ENCODE data around the gene ZNF276. TPM values are rescaled to one million over a fixed set of nuclear protein-coding genes. Genes with fewer than 3 reads are reported as not detected.

The ZNF276 gene
- total RNA-seq, 1 experiment from 2014 or later = 37.2 TPM

DNA sequence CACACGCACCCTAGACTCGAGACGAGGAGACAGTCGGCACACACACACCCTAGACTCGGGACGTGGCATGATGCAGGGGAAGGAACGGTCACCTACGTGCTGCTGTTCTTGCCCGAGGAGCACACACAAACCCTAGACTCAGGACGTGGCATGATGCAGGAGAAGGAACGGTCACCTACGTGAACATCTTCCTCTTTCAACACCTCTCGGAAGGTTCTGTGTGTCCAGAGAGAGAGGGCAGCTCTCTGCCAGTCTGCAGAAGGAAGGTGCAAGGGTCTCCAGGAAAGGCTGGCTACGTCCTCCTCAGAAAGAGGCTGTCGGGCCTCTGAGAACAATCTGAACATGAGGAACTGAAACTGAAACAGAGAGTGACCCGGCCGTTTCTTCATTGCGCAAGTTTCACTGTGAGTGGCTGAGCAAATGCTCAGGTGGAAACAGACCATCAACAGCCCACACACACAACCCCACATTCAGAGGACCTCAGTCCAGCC lies 43.4 kb downstream of the ZNF276 start:
- H3K27ac ChIP-seq (ENCODE audit: low read depth, low read length, poor library complexity, severe bottlenecking) = no peak overlapping the region
- DNase-seq (ENCODE audit: low spot score) = no peak
- TF ChIP-seq, protein P1, sequence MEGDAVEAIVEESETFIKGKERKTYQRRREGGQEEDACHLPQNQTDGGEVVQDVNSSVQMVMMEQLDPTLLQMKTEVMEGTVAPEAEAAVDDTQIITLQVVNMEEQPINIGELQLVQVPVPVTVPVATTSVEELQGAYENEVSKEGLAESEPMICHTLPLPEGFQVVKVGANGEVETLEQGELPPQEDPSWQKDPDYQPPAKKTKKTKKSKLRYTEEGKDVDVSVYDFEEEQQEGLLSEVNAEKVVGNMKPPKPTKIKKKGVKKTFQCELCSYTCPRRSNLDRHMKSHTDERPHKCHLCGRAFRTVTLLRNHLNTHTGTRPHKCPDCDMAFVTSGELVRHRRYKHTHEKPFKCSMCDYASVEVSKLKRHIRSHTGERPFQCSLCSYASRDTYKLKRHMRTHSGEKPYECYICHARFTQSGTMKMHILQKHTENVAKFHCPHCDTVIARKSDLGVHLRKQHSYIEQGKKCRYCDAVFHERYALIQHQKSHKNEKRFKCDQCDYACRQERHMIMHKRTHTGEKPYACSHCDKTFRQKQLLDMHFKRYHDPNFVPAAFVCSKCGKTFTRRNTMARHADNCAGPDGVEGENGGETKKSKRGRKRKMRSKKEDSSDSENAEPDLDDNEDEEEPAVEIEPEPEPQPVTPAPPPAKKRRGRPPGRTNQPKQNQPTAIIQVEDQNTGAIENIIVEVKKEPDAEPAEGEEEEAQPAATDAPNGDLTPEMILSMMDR (conservative IDR thresholded peaks at IDR 0.05; ENCODE audit: low read depth, low read length) = no peak
- no peak for TF ChIP-seq EZH2 (IDR thresholded peaks at IDR 0.05; ENCODE audit: borderline replicate concordance, low read depth, low read length, poor library complexity, severe bottlenecking)
- no peaks in the 10 kb centered on the region for H3K9me3 ChIP-seq (ENCODE audit: low read depth, low read length, poor library complexity, severe bottlenecking)
- intact Hi-C loops (cut with micrococcal nuclease; ENCODE audit: unreplicated experiment) = no loop called here
- POLR2A ChIA-PET (ENCODE audit: low non-redundant PET) = no interaction called here
- BruUV-seq (replicated peaks) = no TSS peak
- H3K36me3 ChIP-seq (ENCODE audit: insufficient read depth, low read length, poor library complexity, severe bottlenecking) = peaks cover 81% of the 10 kb centered on the region
- CTCF ChIA-PET = no interaction called here
- no peak overlapping the region for H3K4me3 ChIP-seq (ENCODE audit: low read depth, low read length, poor library complexity, severe bottlenecking)
- H3K27me3 ChIP-seq (replicated peaks; ENCODE audit: insufficient read depth, low read depth, low read length, poor library complexity) = no peaks in the 10 kb centered on the region
- H3K4me1 ChIP-seq (ENCODE audit: insufficient read depth, low read length, poor library complexity, severe bottlenecking) = no peaks in the 10 kb centered on the region

DNA sequence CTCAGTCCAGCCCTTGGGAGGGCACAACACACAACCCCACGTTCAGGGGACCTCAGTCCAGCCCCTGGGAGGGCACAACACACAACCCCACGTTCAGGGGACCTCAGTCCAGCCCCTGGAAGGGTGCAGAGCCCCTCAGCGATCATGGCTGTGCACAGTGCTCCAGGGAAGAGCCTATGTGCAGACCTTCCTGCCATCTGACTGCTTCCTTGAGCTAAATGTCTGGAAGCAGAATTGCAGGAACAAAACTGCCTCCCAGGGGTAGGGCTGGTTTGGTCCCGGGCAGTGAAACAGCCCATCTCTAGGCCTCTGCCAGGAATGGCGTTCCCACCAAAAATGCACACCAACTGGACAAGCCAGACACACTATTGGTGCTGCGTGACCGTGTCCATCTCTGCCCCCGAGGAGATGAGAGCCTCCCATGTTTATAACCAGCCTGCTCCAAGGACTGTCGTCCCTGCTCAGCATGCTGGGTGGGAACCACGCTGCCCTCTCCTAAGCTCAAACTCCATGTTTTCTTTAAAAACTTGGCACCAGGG lies 44.0 kb downstream of the ZNF276 start:
- CTCF ChIA-PET = no interaction called here
- no peaks in the 10 kb centered on the region for H3K4me1 ChIP-seq (ENCODE audit: insufficient read depth, low read length, poor library complexity, severe bottlenecking)
- DNase-seq (ENCODE audit: low spot score) = no peak
- H3K9me3 ChIP-seq (ENCODE audit: low read depth, low read length, poor library complexity, severe bottlenecking) = no peaks in the 10 kb centered on the region
- POLR2A ChIA-PET (ENCODE audit: low non-redundant PET) = no interaction called here
- H3K27ac ChIP-seq (ENCODE audit: low read depth, low read length, poor library complexity, severe bottlenecking) = no peak overlapping the region
- TF ChIP-seq, protein P1 (conservative IDR thresholded peaks at IDR 0.05; ENCODE audit: low read depth, low read length) = no peak
- no peak for TF ChIP-seq EZH2 (IDR thresholded peaks at IDR 0.05; ENCODE audit: borderline replicate concordance, low read depth, low read length, poor library complexity, severe bottlenecking)
- BruUV-seq (replicated peaks) = no TSS peak
- H3K27me3 ChIP-seq (replicated peaks; ENCODE audit: insufficient read depth, low read depth, low read length, poor library complexity) = no peaks in the 10 kb centered on the region
- no peak overlapping the region for H3K4me3 ChIP-seq (ENCODE audit: low read depth, low read length, poor library complexity, severe bottlenecking)
- H3K36me3 ChIP-seq (ENCODE audit: insufficient read depth, low read length, poor library complexity, severe bottlenecking) = peaks cover 81% of the 10 kb centered on the region
- intact Hi-C loops (cut with micrococcal nuclease; ENCODE audit: unreplicated experiment) = no loop called here

DNA sequence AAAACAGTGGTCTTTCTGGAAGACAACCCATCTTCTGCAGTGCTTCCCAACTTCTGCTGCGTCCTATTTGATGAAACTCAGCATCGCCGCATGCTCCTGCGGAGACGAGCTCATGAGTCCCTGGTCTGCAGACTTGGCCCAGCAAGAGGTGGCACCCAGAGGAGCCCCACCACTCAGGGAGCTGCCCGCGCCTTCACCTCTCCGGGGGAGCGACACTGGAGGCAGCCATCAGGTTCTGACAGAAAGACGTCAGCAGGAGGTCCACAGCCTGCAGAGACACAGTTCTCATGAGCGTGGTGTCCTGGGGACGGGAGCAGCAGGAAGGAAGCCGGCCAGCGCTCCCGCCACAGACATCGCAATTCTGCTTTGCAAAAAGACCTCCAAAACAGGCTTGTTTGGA lies 49.0 kb downstream of the ZNF276 start:
- H3K27me3 ChIP-seq (replicated peaks; ENCODE audit: insufficient read depth, low read depth, low read length, poor library complexity) = no peaks in the 10 kb centered on the region
- CTCF ChIA-PET = interaction anchor here (0.5 to 0.6 kb wide), 2 partner anchors 11 to 67 kb away, joined by 3 to 4 read pairs; no protein-coding TSS in a partner anchor
- POLR2A ChIA-PET (ENCODE audit: low non-redundant PET) = no interaction called here
- TF ChIP-seq, protein P1 (conservative IDR thresholded peaks at IDR 0.05; ENCODE audit: low read depth, low read length) = no peak
- TF ChIP-seq EZH2 (IDR thresholded peaks at IDR 0.05; ENCODE audit: borderline replicate concordance, low read depth, low read length, poor library complexity, severe bottlenecking) = no peak
- no peak overlapping the region for H3K4me3 ChIP-seq (ENCODE audit: low read depth, low read length, poor library complexity, severe bottlenecking)
- H3K36me3 ChIP-seq (ENCODE audit: insufficient read depth, low read length, poor library complexity, severe bottlenecking) = peaks cover 91% of the 10 kb centered on the region
- no peak overlapping the region for H3K27ac ChIP-seq (ENCODE audit: low read depth, low read length, poor library complexity, severe bottlenecking)
- intact Hi-C loops (cut with micrococcal nuclease; ENCODE audit: unreplicated experiment) = no loop called here
- H3K9me3 ChIP-seq (ENCODE audit: low read depth, low read length, poor library complexity, severe bottlenecking) = no peaks in the 10 kb centered on the region
- no peak for DNase-seq (ENCODE audit: low spot score)
- no peaks in the 10 kb centered on the region for H3K4me1 ChIP-seq (ENCODE audit: insufficient read depth, low read length, poor library complexity, severe bottlenecking)
- BruUV-seq (replicated peaks) = no TSS peak
